Measurements from ENCODE around the gene NPTX1.

Gene NPTX1

DNA sequence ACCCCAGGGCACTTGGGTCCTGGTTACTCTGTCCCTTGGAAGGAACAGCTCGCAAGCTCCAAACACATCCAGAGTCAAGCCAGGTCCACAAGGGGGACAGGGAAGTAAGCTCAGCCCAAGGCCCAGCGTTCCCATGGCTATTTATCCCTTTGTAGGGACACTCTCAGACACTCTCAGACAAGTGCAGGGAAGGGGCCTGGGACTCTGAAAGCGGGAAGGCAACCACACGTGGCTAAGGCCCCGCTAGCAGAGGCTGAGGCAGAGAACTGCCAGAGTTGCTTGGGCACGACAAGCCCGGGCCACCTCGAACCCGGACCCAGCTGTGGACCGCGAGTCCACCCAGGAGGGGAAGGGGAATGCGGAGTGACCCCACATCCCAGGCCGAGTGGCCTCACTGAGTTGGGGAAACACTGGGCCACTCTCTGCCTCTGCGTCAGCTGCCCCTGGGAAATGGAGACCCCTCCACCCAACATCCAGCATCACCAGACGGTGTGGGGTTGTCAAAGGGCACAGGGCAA lies 10.2 kb downstream of the NPTX1 start:
- no peak for TF ChIP-seq CTCF (IDR thresholded peaks at IDR 0.05; ENCODE audit: low read depth, low read length, missing control alignments)
- DNase-seq (ENCODE audit: low read depth), result no peak
- no peak overlapping the region for H3K4me3 ChIP-seq (ENCODE audit: low read depth, low read length)

GRCh38 chr17:80465327-80465974 lies 11.0 kb downstream of the NPTX1 start:
- no peak overlapping the region for H3K4me3 ChIP-seq (ENCODE audit: low read depth, low read length)
- TF ChIP-seq CTCF (IDR thresholded peaks at IDR 0.05; ENCODE audit: low read depth, low read length, missing control alignments), result no peak
- no peak for DNase-seq (ENCODE audit: low read depth)

GRCh38 chr17:80464486-80464885 lies 11.9 kb downstream of the NPTX1 start:
- no peak for DNase-seq (ENCODE audit: low read depth)
- no peak for TF ChIP-seq CTCF (IDR thresholded peaks at IDR 0.05; ENCODE audit: low read depth, low read length, missing control alignments)
- H3K4me3 ChIP-seq (ENCODE audit: low read depth, low read length), result no peak overlapping the region

- no peak overlapping the region for H3K4me3 ChIP-seq (ENCODE audit: low read depth, low read length)
- DNase-seq (ENCODE audit: low read depth), result no peak
- no peak for TF ChIP-seq CTCF (IDR thresholded peaks at IDR 0.05; ENCODE audit: low read depth, low read length, missing control alignments)
Measured at GRCh38 chr17:80463784-80464400, 12.5 kb downstream of the NPTX1 start.

DNA sequence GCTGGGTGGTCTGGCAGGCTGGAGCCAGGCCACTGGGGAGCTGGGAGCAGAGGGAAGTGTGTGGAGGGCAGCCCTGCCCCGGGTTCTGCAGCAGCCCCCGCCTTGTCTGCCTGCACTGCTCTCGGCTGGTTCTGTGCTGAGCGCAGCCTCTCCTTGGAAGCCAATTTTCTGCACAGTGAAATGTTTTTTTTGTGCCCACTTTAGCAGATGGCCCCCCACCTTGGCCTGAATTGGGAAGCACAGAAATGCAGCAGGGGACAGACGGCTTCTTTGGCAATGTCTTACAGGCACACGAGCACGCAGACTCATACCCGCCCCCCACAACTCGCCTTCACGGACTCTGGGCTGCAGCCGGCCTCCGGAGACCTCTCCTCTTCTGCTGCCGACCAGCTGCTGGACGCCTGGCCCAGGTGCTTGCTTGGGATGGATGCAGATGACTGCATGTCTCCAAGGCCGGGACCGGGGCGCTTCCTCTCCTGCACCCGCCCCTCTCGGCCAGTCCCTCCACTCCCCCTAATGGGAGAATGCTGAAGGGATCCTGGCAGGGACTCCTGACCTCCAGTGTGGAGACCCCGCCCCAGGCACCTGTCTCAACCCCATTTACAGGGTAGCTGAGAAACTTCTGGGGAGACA lies 14.8 kb downstream of the NPTX1 start:
- no peak for TF ChIP-seq CTCF (IDR thresholded peaks at IDR 0.05; ENCODE audit: low read depth, low read length, missing control alignments)
- no peak for DNase-seq (ENCODE audit: low read depth)
- H3K4me3 ChIP-seq (ENCODE audit: low read depth, low read length), result no peak overlapping the region

- no peak for DNase-seq (ENCODE audit: low read depth)
- TF ChIP-seq CTCF (IDR thresholded peaks at IDR 0.05; ENCODE audit: low read depth, low read length, missing control alignments), result no peak
- H3K4me3 ChIP-seq (ENCODE audit: low read depth, low read length), result no peak overlapping the region
Measured at GRCh38 chr17:80460429-80460834, 16.0 kb downstream of the NPTX1 start.

All from GM12864 (cell line).